Measurements from ENCODE around the gene SLC38A3. TPM values are rescaled to one million over a fixed set of nuclear protein-coding genes. Genes with fewer than 3 reads are reported as not detected.

The SLC38A3 gene
- total RNA-seq, 2 donors from 2014 or later = 0.28 TPM; not detected in 1

GRCh38 chr3:50173685-50174516, 31.2 kb upstream of the SLC38A3 start:
- Histone ChIP-seq H3K27ac (no peak overlapping the region), H3K36me3 (peaks cover 17% of the 10 kb centered on the region), H3K4me1 (ENCODE audit: control insufficient read depth in 1 of 2, low read depth in 2 of 2) (peaks cover 0 to 17% of the 10 kb centered on the region in 2 donors), H3K4me3 (no peak overlapping the region), H3K27me3 (replicated peaks; ENCODE audit: insufficient read depth) (no peaks in the 10 kb centered on the region), H3K9me3 (no peaks in the 10 kb centered on the region)
- TF ChIP-seq CTCF (IDR thresholded peaks at IDR 0.05) = no peak
- ATAC-seq (ENCODE audit: insufficient number of reproducible peaks, low FRiP score, low read depth) (no peak), DNase-seq (ENCODE audit: low spot score) (no peak)

GRCh38 chr3:50174517-50174895, 30.6 kb upstream of the SLC38A3 start:
- DNase-seq (ENCODE audit: low spot score) (no peak), ATAC-seq (ENCODE audit: insufficient number of reproducible peaks, low FRiP score, low read depth) (no peak)
- peaks cover 17% of the 10 kb centered on the region for H3K36me3 ChIP-seq

GRCh38 chr3:50174947-50175524, 30.0 kb upstream of the SLC38A3 start:
- Histone ChIP-seq H3K4me3 (no peak overlapping the region), H3K27me3 (replicated peaks; ENCODE audit: insufficient read depth) (no peaks in the 10 kb centered on the region), H3K9me3 (no peaks in the 10 kb centered on the region), H3K4me1 (ENCODE audit: control insufficient read depth in 1 of 2, low read depth in 2 of 2) (peaks cover 0 to 7% of the 10 kb centered on the region in 2 donors), H3K36me3 (peaks cover 17% of the 10 kb centered on the region), H3K27ac (no peak overlapping the region)
- DNase-seq (ENCODE audit: low spot score) (no peak), ATAC-seq (ENCODE audit: insufficient number of reproducible peaks, low FRiP score, low read depth) (no peak)
- no peak for TF ChIP-seq CTCF (IDR thresholded peaks at IDR 0.05)

More at GRCh38 chr3:50174517-50174895, 30.6 kb upstream of the SLC38A3 start:
- peaks cover 0 to 11% of the 10 kb centered on the region in 2 donors for H3K4me1 ChIP-seq (ENCODE audit: control insufficient read depth in 1 of 2, low read depth in 2 of 2)
- no peak for TF ChIP-seq CTCF (IDR thresholded peaks at IDR 0.05)
- no peaks in the 10 kb centered on the region for H3K9me3 ChIP-seq
- no peaks in the 10 kb centered on the region for H3K27me3 ChIP-seq (replicated peaks; ENCODE audit: insufficient read depth)
- no peak overlapping the region for H3K4me3 ChIP-seq
- no peak overlapping the region for H3K27ac ChIP-seq

GRCh38 chr3:50177346-50177745, 27.7 kb upstream of the SLC38A3 start:
- H3K4me1 ChIP-seq (ENCODE audit: control insufficient read depth in 1 of 2, low read depth in 2 of 2) = no peaks in the 10 kb centered on the region
- DNase-seq (ENCODE audit: low spot score) = no peak
- no peak for TF ChIP-seq CTCF (IDR thresholded peaks at IDR 0.05)
- H3K27me3 ChIP-seq (replicated peaks; ENCODE audit: insufficient read depth) = no peaks in the 10 kb centered on the region
- no peaks in the 10 kb centered on the region for H3K9me3 ChIP-seq
- no peak overlapping the region for H3K4me3 ChIP-seq
- H3K27ac ChIP-seq = no peak overlapping the region
- H3K36me3 ChIP-seq = peaks cover 17% of the 10 kb centered on the region
- no peak for ATAC-seq (ENCODE audit: insufficient number of reproducible peaks, low FRiP score, low read depth)

GRCh38 chr3:50179710-50180109, 25.4 kb upstream of the SLC38A3 start:
- no peak for TF ChIP-seq CTCF (IDR thresholded peaks at IDR 0.05)
- peaks cover 22% of the 10 kb centered on the region for H3K36me3 ChIP-seq
- H3K27me3 ChIP-seq (replicated peaks; ENCODE audit: insufficient read depth) = no peaks in the 10 kb centered on the region

More at GRCh38 chr3:50179710-50180109, 25.4 kb upstream of the SLC38A3 start:
- Histone ChIP-seq H3K9me3 (no peaks in the 10 kb centered on the region), H3K4me1 (ENCODE audit: control insufficient read depth in 1 of 2, low read depth in 2 of 2) (no peaks in the 10 kb centered on the region), H3K27ac (no peak overlapping the region), H3K4me3 (no peak overlapping the region)
- ATAC-seq (ENCODE audit: insufficient number of reproducible peaks, low FRiP score, low read depth) = no peak
- no peak for DNase-seq (ENCODE audit: low spot score)

Measured in thoracic aorta (tissue), 2 donors.